Fibroblast of pulmonary artery (primary cell): ENCODE measurements around the gene AK2.

Source experiments
- DNase-seq: peaks from one replicate; pipeline ENCODE4 v3.0.0-alpha.2; 2010; ENCODE audit warnings: low read depth
- H3K4me3 ChIP-seq: replicated peaks from 2 replicates; pipeline ENCODE4 v1.5.1; 2011; ENCODE audit warnings: low read depth, mild to moderate bottlenecking, control low read depth, low read length, moderate library complexity
- TF ChIP-seq, protein P1 (sequence below): IDR thresholded peaks from 2 replicates; pipeline ENCODE4 v1.5.1; 2011; ENCODE audit warnings: mild to moderate bottlenecking, control low read depth, low read length, inconsistent platforms; ENCODE audit errors: missing control alignments

The AK2 gene

DNA sequence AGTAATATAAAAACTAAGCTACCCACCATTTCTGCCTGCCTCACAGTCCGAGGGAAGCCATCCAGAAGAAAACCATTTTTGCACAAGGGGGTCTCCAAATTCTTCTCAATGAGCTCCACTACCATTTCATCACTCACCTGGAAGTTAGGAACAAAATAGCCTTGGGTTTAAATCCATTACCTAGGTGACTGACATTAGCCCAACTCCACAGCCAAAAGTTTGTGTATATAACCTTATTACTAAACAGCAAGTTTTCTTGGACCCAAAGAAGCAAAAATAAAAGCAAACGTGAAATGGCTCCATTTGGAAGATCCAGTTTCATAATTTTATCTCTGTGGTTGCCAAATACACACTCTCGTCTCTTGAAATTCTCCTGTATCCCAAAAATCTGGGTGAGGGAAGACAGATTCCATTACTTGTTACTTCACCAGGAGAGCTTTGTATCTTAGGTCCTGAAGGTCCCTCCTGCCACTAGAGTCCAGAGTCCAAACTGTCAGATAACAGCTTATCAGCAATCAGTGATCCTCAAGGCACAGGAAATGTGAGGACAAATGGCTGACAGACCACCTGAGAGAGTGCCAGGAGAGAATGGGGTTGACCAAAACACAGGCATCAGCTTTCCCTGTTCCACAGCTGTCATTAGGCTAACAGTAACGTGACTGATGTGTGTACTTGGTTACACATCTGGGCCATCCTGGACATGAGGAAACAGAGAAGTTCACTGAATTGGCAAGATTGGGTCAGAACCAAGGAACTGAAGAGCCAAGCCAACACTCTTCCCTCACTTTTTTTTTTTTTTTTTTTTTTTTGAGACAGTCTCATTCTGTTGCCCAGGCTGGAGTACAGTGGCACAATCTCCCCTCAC is 14.9 kb downstream of the AK2 start:
- TF ChIP-seq, protein P1, sequence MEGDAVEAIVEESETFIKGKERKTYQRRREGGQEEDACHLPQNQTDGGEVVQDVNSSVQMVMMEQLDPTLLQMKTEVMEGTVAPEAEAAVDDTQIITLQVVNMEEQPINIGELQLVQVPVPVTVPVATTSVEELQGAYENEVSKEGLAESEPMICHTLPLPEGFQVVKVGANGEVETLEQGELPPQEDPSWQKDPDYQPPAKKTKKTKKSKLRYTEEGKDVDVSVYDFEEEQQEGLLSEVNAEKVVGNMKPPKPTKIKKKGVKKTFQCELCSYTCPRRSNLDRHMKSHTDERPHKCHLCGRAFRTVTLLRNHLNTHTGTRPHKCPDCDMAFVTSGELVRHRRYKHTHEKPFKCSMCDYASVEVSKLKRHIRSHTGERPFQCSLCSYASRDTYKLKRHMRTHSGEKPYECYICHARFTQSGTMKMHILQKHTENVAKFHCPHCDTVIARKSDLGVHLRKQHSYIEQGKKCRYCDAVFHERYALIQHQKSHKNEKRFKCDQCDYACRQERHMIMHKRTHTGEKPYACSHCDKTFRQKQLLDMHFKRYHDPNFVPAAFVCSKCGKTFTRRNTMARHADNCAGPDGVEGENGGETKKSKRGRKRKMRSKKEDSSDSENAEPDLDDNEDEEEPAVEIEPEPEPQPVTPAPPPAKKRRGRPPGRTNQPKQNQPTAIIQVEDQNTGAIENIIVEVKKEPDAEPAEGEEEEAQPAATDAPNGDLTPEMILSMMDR = no peak
- H3K4me3 ChIP-seq = no peak overlapping the region
- DNase-seq = no peak

GRCh38 chr1:33018112-33018511 is 18.6 kb downstream of the AK2 start:
- H3K4me3 ChIP-seq = no peak overlapping the region
- TF ChIP-seq, protein P1 = no peak
- DNase-seq = no peak

- TF ChIP-seq, protein P1 = no peak
- no peak for DNase-seq
- no peak overlapping the region for H3K4me3 ChIP-seq
Observed at GRCh38 chr1:33017175-33017574, 19.5 kb downstream of the AK2 start.

DNA sequence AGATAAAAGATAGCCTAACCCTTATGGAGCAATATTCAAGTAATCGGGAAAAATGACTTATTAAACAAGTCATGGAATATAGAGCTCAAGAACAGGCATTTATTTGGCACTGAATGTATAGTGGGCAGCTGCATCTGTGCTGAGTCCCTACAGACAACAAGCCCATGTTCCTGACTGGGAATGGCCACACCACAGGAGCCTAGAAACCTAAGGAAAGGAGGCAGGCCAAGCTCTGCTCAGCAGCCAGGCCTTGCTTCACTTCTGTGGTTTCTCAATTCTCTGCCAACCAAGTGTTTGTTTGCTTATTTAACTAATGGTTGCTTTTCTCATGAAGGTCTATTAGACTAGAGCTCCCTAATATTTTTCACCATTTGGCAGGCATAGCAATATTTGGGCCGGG is 21.5 kb downstream of the AK2 start:
- TF ChIP-seq, protein P1 = no peak
- H3K4me3 ChIP-seq = no peak overlapping the region
- DNase-seq = no peak

GRCh38 chr1:33014464-33015163 is 22.1 kb downstream of the AK2 start:
- H3K4me3 ChIP-seq = no peak overlapping the region
- DNase-seq = no peak
- TF ChIP-seq, protein P1 = no peak

- DNase-seq = no peak
- TF ChIP-seq, protein P1 = no peak
- H3K4me3 ChIP-seq = no peak overlapping the region
Observed at GRCh38 chr1:33013791-33014190, 22.9 kb downstream of the AK2 start.

DNA sequence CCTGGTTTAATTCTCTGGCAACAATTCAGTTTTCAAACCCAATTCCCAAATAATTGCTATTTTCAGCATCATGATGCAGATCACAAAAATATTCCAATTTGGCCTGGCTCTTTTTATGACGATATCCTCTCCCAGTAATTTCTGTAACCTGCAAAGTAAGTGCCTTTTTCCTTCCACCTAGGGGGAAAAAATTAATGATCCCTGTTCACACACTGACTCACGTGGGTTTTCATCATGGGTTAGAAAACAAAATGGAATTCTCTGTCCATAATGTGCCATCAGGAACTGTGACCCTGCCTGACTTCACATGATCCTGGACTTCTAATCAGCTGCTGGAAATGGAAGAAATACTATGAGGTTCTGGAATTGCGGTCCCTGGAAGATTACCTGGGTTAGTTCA is 24.5 kb downstream of the AK2 start:
- H3K4me3 ChIP-seq = no peak overlapping the region
- TF ChIP-seq, protein P1 = no peak
- no peak for DNase-seq
